Measurements from ENCODE around the gene PFDN1. TPM values are rescaled to one million over a fixed set of nuclear protein-coding genes. Genes with fewer than 3 reads are reported as not detected.

PFDN1 gene
- total RNA-seq, 3 donors from 2014 or later (not counting 1 experiment from before 2014, with no cell fraction given): 28.0 to 39.1 (median 37.6) TPM

GRCh38 chr5:140327589-140327988 is 24.7 kb upstream of the PFDN1 start:
- Mint-ChIP-seq H3K36me3 (no peaks in the 10 kb centered on the region), H3K4me1 (no peaks in the 10 kb centered on the region), H3K27ac (no peak overlapping the region), H3K27me3 (ENCODE audit: low read depth in 2 of 2) (peaks cover 0 to 14% of the 10 kb centered on the region in 2 donors), H3K9me3 (no peaks in the 10 kb centered on the region), H3K4me3 (no peak overlapping the region)
- ATAC-seq: no peak
- Histone ChIP-seq H3K9me3 (ENCODE audit: control insufficient read depth, insufficient read depth, low read length) (no peaks in the 10 kb centered on the region), H3K27me3 (ENCODE audit: control insufficient read depth, insufficient read depth, low read length) (no peaks in the 10 kb centered on the region), H3K27ac (ENCODE audit: low read length) (no peak overlapping the region), H3K4me1 (ENCODE audit: control insufficient read depth, insufficient read depth, low read length) (no peaks in the 10 kb centered on the region), H3K36me3 (ENCODE audit: control insufficient read depth, insufficient read depth, low read length) (no peaks in the 10 kb centered on the region), H3K4me3 (ENCODE audit: low read length) (no peak overlapping the region)
- 64% methylated on average over 2 of the region's 2 CpGs for WGBS (ENCODE audit: insufficient coverage)
- no peak for DNase-seq
- intact Hi-C loops (cut with micrococcal nuclease): no loop called here
- TF ChIP-seq CTCF (IDR thresholded peaks at IDR 0.05): no peak

GRCh38 chr5:140325486-140325885 is 22.6 kb upstream of the PFDN1 start:
- Mint-ChIP-seq H3K27me3 (ENCODE audit: low read depth in 2 of 2) (peaks cover 0 to 16% of the 10 kb centered on the region in 2 donors), H3K27ac (no peak overlapping the region), H3K36me3 (no peaks in the 10 kb centered on the region), H3K4me1 (no peaks in the 10 kb centered on the region), H3K4me3 (no peak overlapping the region), H3K9me3 (no peaks in the 10 kb centered on the region)
- DNase-seq (no peak), ATAC-seq (no peak)
- intact Hi-C loops (cut with micrococcal nuclease): no loop called here
- Histone ChIP-seq H3K4me3 (ENCODE audit: low read length) (no peak overlapping the region), H3K27me3 (ENCODE audit: control insufficient read depth, insufficient read depth, low read length) (no peaks in the 10 kb centered on the region), H3K36me3 (ENCODE audit: control insufficient read depth, insufficient read depth, low read length) (no peaks in the 10 kb centered on the region), H3K27ac (ENCODE audit: low read length) (no peak overlapping the region), H3K4me1 (ENCODE audit: control insufficient read depth, insufficient read depth, low read length) (peaks cover 8% of the 10 kb centered on the region), H3K9me3 (ENCODE audit: control insufficient read depth, insufficient read depth, low read length) (no peaks in the 10 kb centered on the region)
- TF ChIP-seq CTCF (IDR thresholded peaks at IDR 0.05): no peak
- 83% methylated on average over 3 of the region's 3 CpGs for WGBS (ENCODE audit: insufficient coverage)

GRCh38 chr5:140324617-140325241 is 21.8 kb upstream of the PFDN1 start:
- H3K27ac Mint-ChIP-seq: no peak overlapping the region
- DNase-seq: no peak
- ATAC-seq: no peak
- no peak overlapping the region for H3K4me3 Mint-ChIP-seq
- peaks cover 0 to 16% of the 10 kb centered on the region in 2 donors for H3K27me3 Mint-ChIP-seq (ENCODE audit: low read depth in 2 of 2)
- WGBS (ENCODE audit: insufficient coverage): no CpG with 5 or more reads among the region's 1 CpG
- TF ChIP-seq CTCF (IDR thresholded peaks at IDR 0.05): no peak
- Histone ChIP-seq H3K4me1 (ENCODE audit: control insufficient read depth, insufficient read depth, low read length) (peaks cover 8% of the 10 kb centered on the region), H3K4me3 (ENCODE audit: low read length) (no peak overlapping the region), H3K36me3 (ENCODE audit: control insufficient read depth, insufficient read depth, low read length) (no peaks in the 10 kb centered on the region), H3K27ac (ENCODE audit: low read length) (no peak overlapping the region), H3K9me3 (ENCODE audit: control insufficient read depth, insufficient read depth, low read length) (no peaks in the 10 kb centered on the region), H3K27me3 (ENCODE audit: control insufficient read depth, insufficient read depth, low read length) (no peaks in the 10 kb centered on the region)
- intact Hi-C loops (cut with micrococcal nuclease): no loop called here
- no peaks in the 10 kb centered on the region for H3K36me3 Mint-ChIP-seq
- no peaks in the 10 kb centered on the region for H3K9me3 Mint-ChIP-seq
- no peaks in the 10 kb centered on the region for H3K4me1 Mint-ChIP-seq

GRCh38 chr5:140324041-140324600 is 21.2 kb upstream of the PFDN1 start:
- 82% methylated on average over 5 of the region's 5 CpGs for WGBS (ENCODE audit: insufficient coverage)
- H3K4me3 Mint-ChIP-seq: no peak overlapping the region
- peaks cover 8% of the 10 kb centered on the region for H3K4me1 ChIP-seq (ENCODE audit: control insufficient read depth, insufficient read depth, low read length)
- H3K27ac ChIP-seq (ENCODE audit: low read length): no peak overlapping the region
- H3K4me3 ChIP-seq (ENCODE audit: low read length): no peak overlapping the region
- intact Hi-C loops (cut with micrococcal nuclease): no loop called here
- H3K27me3 Mint-ChIP-seq (ENCODE audit: low read depth in 2 of 2): peaks cover 0 to 16% of the 10 kb centered on the region in 2 donors
- H3K27ac Mint-ChIP-seq: no peak overlapping the region
- H3K36me3 ChIP-seq (ENCODE audit: control insufficient read depth, insufficient read depth, low read length): no peaks in the 10 kb centered on the region
- DNase-seq: no peak
- H3K9me3 Mint-ChIP-seq: no peaks in the 10 kb centered on the region
- no peaks in the 10 kb centered on the region for H3K27me3 ChIP-seq (ENCODE audit: control insufficient read depth, insufficient read depth, low read length)
- ATAC-seq: no peak
- TF ChIP-seq CTCF (IDR thresholded peaks at IDR 0.05): no peak
- no peaks in the 10 kb centered on the region for H3K9me3 ChIP-seq (ENCODE audit: control insufficient read depth, insufficient read depth, low read length)
- no peaks in the 10 kb centered on the region for H3K4me1 Mint-ChIP-seq
- no peaks in the 10 kb centered on the region for H3K36me3 Mint-ChIP-seq
